Measurements from ENCODE around the gene ZC3H12D. TPM values are rescaled to one million over a fixed set of nuclear protein-coding genes. Genes with fewer than 3 reads are reported as not detected.

Gene ZC3H12D
- total and polyA plus RNA-seq, 2 of the 8 experiments (the other 6 are each of a cell fraction or from before 2014, with no cell fraction given): 0.05 to 0.07 TPM

DNA sequence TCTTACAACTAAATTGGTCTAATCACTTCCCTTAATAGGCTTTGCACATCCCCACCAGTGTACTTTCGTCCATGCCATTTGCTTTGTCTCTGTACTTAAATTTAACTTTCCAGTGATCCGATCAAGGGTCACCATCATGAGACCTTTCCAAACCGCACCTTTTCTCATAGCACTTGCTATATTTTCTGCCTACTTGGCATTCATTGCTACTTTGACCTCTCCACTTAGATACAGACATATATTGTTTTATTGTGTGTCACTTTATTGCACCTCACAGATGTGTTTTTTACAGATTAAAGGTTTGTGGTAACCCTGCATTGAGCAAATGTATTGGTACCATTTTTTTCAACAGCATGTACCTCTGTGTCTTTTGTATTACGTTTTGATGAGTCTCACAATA lies 70.0 kb downstream of the ZC3H12D start:
- 87% methylated on average over 4 of the region's 4 CpGs; no CpG with 5 or more reads in 1 of the 2 experiments for WGBS, 2 experiments (ENCODE audit: extremely low coverage in 1 of 2, insufficient coverage in 1 of 2, insufficient read length in 1 of 2, insufficient replicate concordance in 2 of 2, low coverage in 1 of 2, low lambda C conversion rate in 2 of 2, missing lambda C conversion rate in 1 of 2)
- H3K18ac ChIP-seq (ENCODE audit: extremely low read depth, low read length): no peak overlapping the region
- no peak overlapping the region for H2BK12ac ChIP-seq (ENCODE audit: low read depth, low read length)
- H3K4me2 ChIP-seq (ENCODE audit: insufficient read depth in 1 of 2, low read depth in 2 of 2, low read length in 2 of 2): no peak overlapping the region
- no peak overlapping the region for H2AK5ac ChIP-seq (ENCODE audit: low read depth, low read length)
- no peaks in the 10 kb centered on the region for H3K9me3 ChIP-seq (ENCODE audit: insufficient read depth in 2 of 2, low read depth in 1 of 2, low read length in 1 of 2)
- peaks cover 0 to 9% (median 5%) of the 10 kb centered on the region in 4 experiments; a peak in 5 of 8 replicates for H3K36me3 ChIP-seq (ENCODE audit: control insufficient read depth in 2 of 4, insufficient read depth in 4 of 4, low read length in 3 of 4)
- peaks cover 0 to 2% of the 10 kb centered on the region in 2 experiments for H4K20me1 ChIP-seq (replicated peaks in 1 of 2; ENCODE audit: control insufficient read depth in 1 of 2, insufficient read depth in 2 of 2, low read length in 2 of 2)
- ChIA-PET CTCF (ENCODE audit: partially characterized antibody) (interaction anchor here (1.4 kb wide), 1 partner anchor 17 kb away, joined by 3 read pairs; no protein-coding TSS in a partner anchor), POLR2A (ENCODE audit: partially characterized antibody) (no interaction called here)
- H3K4me1 ChIP-seq (replicated peaks in 1 of 4; ENCODE audit: control insufficient read depth in 3 of 4, insufficient read depth in 4 of 4, low read length in 3 of 4): no peaks in the 10 kb centered on the region
- no peak overlapping the region for H3K14ac ChIP-seq (ENCODE audit: insufficient read length)
- no peak overlapping the region for H2BK20ac ChIP-seq (ENCODE audit: low read length)
- H2BK120ac ChIP-seq (replicated peaks; ENCODE audit: low read depth, low read length): no peak overlapping the region
- H4K5ac ChIP-seq (ENCODE audit: insufficient read length, low read depth, low read length): no peak overlapping the region
- H3K79me1 ChIP-seq (ENCODE audit: low read depth, low read length): no peaks in the 10 kb centered on the region
- H3K27me3 ChIP-seq (replicated peaks in 1 of 4; ENCODE audit: control insufficient read depth in 3 of 4, extremely low read depth in 1 of 4, insufficient read depth in 3 of 4, low read length in 3 of 4): no peaks in the 10 kb centered on the region
- H4K91ac ChIP-seq (replicated peaks; ENCODE audit: insufficient read length, low read length): no peak overlapping the region
- no peak overlapping the region for H3K56ac ChIP-seq (replicated peaks; ENCODE audit: insufficient read length, low read depth, low read length)
- no peak overlapping the region for H2BK15ac ChIP-seq (ENCODE audit: low read length)
- no peak for DNase-seq (ENCODE audit: low read depth in 1 of 2, low spot score in 2 of 2)
- no peak overlapping the region for H3K23ac ChIP-seq (ENCODE audit: insufficient read length)
- no peak for FAIRE-seq
- H3K79me2 ChIP-seq (ENCODE audit: control insufficient read depth in 1 of 2, insufficient read depth in 2 of 2, low read length in 2 of 2): no peaks in the 10 kb centered on the region
- H3K9ac ChIP-seq (replicated peaks in 1 of 4; ENCODE audit: extremely low read depth in 1 of 4, low read depth in 3 of 4, low read length in 3 of 4): no peak overlapping the region
- H3K4me3 ChIP-seq (ENCODE audit: extremely low read depth in 1 of 4, insufficient read depth in 2 of 4, low read depth in 3 of 4, low read length in 4 of 4): no peak overlapping the region
- no peak overlapping the region for H2AFZ ChIP-seq (ENCODE audit: low read length)
- H3K23me2 ChIP-seq (ENCODE audit: low read depth, low read length): no peaks in the 10 kb centered on the region
- H3K4ac ChIP-seq (replicated peaks; ENCODE audit: insufficient read length, low read depth, low read length): no peak overlapping the region
- H3K27ac ChIP-seq (ENCODE audit: low read depth, low read length): no peak overlapping the region
- H4K8ac ChIP-seq (ENCODE audit: extremely low read depth, insufficient read depth, low read length): no peak overlapping the region
- no peak overlapping the region for H2BK5ac ChIP-seq (ENCODE audit: low read depth, low read length)
